Fibroblast of the conjunctiva (primary cell): Measurements from ENCODE around the gene MAN1B1.
"Not testable (repeated sequence)": the region's sequence is repeated elsewhere in the genome, so short reads cannot be mapped to it uniquely, and the experiment has no call there.

Experiments
- DNase-seq: peaks from one replicate; pipeline ENCODE4 v3.0.0-alpha.2; 2010; ENCODE audit warnings: low read depth

The MAN1B1 gene

DNA sequence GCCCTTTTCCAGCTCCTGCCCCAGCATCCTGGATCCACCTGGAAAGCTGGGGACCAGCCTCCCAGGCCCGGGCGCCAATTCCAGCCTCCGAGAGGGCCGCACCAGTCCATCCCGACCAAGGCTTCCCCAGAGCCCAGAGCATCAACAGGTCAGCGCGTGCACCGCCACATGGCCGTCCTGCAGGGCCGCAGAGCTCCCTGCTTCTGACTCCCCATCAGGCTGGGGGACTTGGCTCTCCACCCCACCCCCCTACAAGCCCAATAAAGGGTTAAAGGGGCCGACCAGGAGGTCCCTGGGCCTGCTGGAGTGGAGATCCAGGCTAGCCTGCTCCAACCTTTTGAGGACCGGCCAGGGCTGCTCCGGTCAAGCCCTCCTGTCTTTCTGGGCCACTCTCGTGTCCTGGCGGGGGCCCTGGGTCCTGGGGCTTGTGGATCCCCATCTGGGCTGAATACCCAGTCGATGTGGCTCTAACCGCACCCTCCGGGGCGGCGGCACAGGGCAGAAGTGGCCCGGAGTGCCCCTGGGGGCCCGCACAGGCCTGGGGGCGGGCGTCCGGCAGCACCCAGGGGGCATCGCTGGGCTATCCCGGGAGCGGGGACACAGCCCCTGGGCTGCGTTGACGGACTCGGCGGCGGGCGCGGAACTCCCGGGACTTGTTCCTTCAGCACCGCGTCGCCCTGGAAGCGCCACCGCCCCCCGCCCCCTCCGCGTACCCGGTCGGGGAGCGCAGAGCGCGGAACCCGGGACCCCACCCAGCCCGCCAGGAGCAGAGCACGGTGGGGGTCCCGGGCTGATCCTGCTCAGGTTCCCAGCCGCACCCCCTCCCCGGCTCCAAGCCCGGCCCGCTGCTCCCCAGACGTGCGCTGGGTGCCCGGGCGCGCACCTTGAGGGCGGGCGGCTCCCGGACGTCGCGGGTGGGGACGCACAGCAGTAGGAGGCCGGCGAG is 33.5 kb upstream of the MAN1B1 start:
- no peak for DNase-seq

DNA sequence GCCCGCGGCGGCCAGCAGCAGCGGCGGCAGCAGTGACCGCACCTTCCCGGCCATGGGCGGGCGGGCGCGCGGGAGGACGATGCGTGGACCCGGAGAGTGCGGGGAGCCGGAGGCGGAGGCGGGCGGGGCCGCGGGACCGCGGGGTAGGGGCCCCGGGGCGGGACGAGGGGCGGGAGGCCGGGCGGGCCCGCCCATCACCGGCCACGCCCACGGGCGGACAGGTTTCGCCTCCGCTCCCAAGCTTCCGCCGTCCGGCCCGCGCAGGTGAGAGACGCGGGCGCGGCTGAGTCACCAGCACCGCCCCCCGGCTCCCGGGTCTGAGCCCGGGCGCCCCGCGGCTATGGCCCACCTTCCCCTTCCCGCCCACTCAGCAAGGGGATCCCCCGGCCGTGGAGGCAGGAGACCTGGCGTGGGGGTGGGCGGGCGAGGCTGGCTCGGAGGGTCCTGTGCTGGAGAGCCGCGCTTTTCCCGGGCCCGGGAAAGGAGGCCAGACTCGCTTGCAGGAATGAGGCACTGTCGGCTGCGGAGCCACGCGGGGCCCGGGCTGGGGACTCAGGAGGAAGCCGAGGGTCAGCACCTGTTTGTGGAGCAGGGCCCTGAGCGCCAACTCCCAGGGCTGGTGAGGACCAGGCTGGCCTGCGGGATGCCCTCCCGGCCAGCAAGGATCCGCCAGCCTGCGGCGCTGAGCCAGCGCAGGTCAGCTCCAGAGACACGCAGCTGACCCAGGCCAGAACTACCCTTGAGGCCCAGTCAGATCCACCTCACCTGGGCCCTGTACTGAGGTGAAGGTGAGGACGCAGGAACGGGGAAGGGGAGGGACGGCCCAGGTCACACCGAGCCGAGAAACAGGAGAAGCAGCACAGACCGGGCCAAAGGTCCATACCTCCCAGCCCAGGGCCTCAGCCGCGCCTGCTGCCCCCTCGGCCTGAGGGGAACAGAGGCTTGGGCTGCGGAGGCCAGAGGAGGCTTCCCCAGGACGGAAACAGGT is 32.5 kb upstream of the MAN1B1 start, which contains the start of gene ENTPD2:
TSS of gene ENTPD2 (minus strand) at position 118 of the 988 bp plus-strand sequence. CDS start at position 54, 64 bp downstream.
- DNase-seq = no peak

DNA sequence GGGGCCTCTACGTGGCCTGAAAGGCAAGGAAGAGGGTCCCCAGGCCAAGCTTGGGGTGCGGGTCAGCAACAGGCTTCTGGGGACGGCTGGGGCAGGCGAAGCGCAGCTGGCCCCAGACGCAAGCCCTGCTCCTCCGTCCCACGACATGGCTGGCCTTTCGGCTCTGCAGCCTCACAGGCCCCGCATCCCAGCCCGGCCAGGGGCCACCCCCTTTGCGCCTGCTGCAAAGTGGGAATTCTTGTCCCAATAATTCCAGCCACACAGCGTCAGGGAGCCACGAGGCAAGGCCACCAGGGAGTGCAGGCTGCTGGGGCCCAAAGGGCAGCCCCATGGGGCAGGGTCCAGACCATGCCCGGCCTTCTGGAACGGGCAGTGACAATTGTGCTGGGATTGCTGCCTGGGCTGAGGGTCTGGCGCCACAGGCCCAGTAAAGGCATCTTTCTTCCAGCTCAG is 31.8 kb upstream of the MAN1B1 start:
- no peak for DNase-seq

DNA sequence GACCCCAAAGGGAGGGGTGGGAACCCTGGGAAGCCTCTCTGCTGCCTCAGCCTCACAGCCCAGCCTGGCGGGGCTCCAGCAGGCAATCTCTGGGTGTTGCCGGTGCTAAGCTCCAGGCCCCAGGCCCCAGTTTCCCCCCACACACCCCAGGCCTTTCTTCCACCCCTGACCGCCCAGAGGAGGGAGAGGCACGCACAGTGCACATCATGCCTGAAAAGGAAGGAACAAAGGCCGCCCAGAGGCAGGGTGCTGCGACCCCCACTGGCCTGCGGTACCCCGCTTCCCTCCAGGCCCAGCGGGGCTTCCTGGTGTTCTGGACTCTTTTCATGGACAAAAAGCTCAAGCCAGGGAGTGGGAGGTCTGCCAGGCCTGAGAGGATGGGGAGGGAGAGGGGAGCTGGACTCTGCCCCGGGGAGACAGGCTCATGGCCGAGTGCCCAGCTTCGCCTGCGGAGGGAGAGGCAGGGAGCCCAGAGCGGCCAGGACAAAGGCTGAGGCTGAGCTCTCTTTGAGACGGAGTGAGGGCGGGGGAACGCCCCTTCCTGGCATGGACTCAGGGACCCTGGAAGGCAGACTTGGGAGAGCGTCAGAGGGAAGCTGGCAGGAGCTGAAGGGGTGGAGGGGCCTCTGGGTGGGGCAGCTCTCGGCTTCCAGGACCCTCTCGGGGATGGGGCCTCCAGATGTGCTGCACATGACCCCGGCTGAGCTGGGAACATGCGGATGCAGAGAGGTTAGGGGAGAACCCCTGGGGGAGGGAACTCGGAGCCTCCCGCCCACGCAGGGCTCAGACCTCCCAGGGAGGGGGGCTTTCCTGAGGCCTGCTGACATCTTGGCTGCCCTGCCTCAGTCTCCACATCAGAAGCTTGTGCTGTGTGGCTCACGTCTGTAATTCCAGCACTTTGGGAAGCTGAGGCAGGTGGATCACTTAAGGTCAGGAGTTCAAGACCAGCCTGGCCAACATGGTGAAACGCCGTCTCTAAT is 31.1 kb upstream of the MAN1B1 start:
- peak; percentile 94 for DNase-seq

DNA sequence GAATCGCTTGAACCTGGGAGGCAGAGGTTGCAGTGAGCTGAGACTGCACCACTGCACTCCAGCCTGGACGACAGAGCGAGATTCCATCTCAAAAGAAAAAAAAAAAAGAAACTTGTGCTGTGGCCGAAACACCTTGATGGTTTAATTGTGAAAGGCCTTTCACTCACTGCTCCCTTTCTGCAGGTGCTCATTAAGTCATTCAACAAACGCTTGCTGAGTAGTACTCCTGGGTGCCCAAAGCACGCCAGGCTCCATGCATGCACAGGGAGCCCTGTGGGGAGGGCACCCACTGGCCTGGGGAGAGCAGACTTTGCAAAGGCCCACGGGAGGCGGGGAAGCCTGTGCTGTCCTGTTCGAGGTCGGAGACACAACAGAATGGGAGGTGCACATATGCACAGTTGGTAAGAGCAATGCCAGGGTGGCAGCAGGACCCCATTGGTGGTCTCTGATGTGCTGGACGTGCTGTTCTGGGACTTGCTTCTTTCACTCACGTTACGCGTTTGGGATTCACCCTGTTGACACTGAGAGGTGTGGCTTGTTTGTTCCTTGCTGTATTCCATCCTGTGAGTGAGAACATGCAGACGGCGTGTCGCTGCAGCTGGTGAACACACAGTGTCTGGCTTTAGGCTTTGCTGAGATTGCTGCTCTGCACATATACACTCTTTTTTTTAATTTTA is 29.9 kb upstream of the MAN1B1 start:
- no peak for DNase-seq

DNA sequence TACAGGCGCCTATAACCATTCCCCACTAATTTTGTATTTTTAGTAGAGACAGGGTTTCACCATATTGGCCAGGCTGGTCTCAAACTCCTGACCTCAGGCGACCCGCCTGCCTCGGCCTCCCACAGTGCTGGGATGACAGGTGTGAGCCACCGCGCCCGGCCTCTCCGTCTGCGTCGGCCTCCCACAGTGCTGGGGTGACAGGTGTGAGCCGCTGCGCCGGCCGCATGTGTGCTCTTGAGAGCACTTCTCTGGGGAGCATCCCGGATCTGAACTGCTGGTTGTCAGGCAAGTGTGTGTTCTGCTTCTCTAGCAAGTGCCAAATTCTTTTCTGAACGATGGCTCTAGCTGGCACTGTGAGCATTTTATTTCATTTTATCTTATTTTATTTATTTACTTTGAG is 29.2 kb upstream of the MAN1B1 start:
- DNase-seq = no peak

DNA sequence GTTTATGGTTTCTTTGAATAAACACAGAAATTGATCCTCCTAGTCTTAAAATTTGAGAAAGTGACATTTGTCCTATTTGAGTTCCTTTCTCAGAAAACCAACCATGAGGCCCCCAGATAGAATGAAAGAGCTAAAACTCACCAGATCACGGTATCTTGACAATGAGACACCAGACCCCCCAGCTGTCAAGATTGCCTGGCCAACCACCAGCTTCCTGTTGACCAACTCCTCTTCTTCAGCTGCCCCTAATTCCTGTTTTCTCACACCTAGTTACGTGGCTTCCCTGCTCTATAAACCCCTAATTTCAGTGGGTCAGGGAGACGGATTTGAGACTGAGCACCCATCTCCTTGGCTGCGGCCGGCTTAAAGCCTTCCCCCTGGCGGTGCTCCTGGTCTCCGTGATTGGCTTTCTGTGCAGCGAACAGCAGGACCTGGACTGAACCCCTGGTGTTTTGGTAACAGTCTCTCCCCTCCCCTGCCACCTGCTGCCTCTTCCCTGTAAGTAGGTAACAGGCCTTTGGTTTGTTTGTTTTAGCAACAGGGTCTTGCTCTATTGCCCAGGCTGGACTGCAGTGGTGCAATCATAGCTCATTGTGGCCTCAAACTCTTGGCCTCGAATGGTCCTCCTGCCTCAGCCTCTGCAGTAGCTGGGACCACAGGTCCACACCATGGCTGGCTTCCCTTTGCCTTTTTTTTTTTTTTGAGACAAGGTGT is 28.1 kb upstream of the MAN1B1 start:
- DNase-seq = no peak

DNA sequence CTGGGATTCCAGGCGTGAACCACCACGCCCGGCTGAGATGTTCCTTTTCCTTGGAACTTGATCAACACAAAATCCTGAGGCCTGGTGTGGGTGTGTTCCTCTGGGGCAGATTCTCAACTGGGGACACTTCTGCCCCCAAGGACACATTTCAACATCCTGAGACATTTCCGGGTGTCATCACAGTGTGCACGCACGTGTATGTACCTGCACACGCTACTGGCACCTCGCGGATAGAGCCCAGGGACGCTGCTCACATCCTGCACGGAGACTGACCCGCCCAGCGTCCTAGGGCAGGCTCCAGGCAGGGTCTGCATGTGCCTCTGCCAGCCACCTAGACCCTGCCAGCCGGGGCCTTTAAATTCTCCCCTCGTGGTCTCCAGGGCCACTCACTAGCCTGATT is 24.4 kb upstream of the MAN1B1 start:
- no peak for DNase-seq

DNA sequence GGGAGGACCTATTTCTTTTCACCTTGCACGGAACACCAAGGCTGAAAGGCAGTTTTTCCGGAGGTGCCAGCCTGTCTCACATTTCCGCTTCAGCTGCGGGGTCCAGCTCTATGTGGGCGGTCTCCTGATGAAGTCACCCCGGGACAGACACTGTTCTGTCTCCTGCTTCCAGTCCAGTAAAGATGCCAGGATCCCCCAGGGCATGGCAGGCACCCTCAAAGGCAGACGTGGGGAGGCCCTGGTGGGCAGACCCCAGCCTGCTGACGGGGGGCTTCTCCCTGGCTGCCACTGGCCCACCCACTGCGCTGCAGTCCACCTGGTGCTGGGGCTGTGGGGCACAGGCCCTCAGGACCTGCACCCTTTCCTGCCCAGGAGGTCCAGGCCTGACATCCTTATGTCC is 24.0 kb upstream of the MAN1B1 start:
- not testable (repeated sequence) for DNase-seq

DNA sequence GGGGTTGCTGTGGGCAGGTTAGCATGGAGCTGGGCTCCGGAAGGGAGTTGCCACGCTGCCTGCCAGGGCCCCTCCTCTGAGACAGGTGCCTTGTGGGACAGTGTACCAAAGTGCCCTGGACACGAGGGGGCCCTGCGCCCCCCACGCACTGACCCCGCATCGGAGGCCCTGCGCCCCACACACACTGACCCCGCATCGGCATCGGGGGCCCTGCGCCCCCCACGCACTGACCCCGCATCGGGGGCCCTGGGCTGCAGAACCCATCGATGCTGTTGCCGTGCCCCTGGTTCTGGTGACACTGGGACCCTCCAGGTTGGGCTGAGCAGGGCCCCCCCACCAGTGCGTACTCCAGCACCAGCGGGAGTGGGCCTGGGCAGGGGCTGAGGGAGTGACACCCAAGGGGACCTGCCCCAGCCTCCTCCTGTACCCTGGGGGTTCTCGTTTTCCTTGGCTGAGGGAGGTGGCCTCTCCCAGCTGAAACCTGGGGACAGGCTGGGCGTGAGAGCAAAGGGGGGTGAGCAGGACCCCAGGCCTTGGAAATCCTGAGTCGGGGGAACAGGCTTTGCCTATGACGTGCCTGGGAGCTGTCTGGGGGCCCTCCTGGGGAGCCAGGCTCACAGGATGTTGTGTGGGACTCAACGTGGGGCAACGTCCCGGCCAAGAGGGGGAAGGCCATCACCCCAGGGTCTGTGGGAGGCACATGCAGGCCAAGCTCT is 23.3 kb upstream of the MAN1B1 start:
- DNase-seq = no peak

DNA sequence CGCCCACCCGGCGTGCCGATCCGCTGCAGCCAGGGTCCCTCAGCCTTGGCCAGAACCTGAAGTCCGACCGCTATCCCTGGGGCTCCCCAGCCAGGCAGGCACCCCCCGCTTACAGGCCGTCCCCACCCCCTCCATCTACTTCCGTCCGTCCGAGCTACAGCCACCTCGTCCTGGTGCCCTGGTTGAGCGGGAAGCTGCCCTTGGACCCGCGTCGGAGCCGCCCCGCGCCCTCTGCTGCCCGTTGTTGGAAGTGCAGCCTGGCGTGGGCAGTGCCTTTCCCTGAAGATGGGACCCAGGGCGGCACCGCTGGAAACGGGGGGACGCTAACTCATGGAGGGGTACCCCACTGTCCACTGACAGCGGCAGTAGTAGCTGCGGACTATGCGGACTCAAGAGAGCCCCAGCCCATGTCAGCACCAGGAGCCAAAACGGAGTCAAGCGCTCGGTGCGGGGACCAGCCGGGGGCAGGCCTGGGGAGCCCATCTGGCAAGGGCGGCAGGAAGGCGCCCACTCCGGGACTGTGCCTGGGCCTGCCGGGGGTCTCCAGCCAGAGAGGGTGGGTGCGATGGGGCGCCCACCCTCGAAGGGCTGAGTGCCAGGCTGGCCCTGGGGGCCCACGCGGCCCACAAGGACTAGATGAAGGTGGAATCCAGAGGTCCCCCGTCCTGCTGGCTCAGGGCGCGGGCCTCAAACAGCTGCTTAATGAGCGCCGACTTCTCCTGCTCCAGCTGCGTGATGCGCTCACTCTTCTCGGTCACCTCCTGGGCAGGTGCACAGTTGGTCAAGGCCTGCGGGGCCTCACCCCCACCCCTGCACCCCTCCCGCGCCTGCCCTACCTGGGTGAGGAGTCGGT is 22.5 kb upstream of the MAN1B1 start:
- DNase-seq = no peak

DNA sequence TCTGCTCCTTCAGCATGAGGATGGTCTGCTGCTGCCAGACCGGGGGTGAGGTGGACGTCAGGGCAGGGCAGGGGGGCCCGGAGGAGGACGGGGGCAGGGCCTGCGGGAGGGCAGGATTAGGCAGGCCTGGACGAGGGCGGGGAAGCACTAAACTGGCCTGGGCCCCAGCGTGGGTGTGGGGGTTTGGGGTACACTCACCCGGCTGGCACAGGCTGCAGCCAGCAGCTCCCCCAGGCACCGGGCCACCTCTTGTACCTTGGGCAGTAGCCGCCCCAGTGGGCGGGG is 22.0 kb upstream of the MAN1B1 start:
- DNase-seq = no peak

DNA sequence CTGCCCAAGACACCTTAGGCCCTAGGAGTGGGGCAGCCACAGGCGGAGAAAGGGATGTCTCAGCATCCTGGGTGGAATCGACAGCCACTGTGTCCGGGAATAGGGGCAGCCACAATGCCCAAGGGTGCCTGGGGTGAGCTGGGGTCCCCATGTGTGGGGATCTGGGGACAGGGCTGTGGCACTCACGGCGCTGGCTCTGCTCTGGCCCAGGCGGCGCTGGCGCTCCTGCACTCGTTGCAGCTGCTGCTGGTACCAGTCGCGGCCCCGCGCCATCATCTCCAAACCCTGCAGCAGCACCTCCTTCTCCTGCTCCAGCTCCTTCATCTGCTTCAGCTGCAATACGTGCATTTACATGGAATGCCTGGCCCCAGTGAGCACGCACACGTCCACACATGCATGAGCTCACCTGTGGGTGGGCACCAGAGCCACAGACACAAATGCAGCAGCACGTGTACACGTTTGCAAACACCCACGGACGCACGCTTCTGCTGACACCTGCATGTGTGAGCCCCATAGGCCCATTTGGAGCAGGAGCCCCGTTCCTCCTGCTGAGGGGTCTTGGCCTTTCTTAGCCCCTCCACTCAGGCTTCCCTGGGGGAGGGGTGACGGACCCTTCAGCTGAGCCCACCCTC is 21.3 kb upstream of the MAN1B1 start:
- no peak for DNase-seq

DNA sequence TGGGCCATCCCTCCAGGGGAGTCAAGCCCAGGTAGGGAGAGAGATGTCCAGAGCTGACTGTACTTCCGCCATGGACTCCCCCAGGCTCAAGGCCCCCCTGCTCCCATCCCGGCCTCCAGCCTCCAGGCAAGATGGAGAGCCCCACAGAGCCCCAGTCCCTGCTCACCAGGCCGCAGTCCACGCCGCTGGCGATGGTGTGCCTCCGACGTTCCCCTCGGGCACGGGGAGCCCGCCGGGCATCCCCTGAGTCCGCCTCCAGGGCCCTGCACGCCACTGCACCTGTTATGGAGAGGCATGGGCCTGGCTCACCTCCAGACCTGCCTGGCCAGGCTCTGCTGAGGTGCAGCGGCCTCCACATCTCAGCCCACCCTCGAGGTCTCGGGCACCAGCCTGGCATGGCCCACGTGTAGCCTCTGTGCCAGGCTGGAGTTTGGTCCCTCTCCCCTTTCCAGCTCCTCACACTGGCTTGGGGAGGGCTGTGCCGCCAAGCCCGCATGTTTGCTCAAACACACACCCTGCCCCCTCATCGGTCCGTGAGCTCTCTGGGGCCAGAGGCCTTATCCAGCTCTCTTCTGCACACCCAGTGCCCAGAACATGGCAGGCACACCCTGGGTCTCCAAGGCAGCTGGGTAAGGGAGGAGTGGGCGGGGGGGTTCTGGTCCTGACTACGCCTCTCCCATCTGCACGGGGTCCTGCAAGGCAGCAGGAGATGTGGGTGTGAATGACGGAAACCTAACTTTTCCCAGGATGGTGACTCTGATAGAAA is 20.5 kb upstream of the MAN1B1 start:
- DNase-seq = no peak

DNA sequence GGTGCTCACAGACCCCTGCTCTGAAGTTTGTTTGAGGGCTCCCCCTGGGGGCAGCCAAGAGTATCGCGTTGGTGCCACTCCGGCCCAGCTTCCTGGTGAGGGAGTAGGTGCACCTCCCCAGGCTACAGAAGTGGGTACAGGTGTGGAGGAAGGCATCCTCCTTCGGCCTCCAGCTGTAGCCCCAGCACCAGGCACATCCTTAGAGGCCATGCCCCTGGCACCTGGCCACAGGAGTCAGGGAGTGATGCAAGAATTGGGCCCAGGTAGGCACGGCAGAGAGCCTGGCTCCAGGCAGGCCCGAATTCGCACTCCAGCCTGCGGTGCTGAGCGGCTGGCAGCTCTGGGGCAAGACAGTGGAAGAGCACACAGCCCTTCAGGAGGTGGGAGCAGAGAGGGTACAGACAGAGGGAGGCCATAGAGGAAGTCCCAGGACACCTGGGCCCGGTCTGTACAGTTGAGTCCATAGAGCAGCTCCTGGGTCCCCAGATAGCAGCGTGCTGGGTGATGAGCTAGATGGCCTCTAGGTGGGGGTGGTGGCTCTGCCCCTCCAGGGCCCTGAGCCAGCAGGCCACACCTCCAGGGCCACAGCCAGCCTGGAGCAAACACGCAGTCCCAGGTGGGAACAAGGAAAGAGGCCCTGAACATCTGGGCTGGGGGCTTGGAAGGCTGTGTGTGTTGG is 18.8 kb upstream of the MAN1B1 start:
- peak; percentile 62 for DNase-seq

DNA sequence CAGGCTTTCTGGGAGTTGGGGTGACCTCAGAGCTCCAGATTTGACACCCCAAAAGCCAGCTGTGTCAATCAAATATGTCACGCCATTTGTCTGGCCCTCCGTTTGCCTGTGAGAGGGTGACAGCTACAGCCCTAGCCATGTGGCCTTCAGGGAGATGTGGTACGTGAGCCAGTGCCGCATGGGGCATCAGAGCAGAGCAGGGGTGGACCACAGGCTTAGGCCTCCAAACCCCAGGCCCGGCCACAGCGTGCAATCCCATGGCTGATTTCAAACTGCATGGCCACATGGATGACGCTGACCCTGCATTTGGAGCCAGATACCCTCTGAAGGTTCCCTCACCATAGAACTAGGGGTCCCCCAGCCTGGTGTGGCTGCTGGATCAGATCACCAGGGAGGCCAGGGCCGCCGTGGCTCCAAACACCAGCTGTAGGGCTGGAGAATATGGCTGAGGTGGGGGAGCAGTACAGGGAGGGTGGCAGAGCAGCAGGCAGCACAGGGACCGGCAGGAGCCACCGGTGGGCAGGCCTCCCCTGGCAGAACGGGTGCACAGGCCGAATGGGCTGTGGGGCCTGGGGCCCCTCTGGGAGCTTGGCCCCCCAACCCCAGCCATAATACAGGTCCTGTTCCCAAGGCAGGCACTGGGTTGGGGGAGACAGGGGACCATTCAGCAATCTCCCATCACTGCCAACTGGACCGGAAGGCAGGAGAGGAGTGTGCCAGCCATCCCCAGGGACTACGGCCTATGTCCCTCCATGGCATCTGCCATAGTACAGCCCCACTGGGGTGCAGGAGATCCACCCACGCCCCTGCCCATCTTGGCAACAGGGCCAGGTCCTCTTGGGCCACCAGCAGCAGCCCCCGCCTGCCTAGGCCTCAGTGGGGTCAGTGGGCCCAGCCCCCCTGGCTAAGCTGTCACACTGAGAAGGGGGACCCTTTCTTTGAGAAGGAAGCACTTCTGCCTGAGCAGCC is 18.0 kb upstream of the MAN1B1 start:
- DNase-seq = no peak
